MM.1S (cell line): Measurements from ENCODE around the gene HOXD9.

Experiments
- EZH2 ChIP-seq: fragments of 300-600 bp; sonication (generic); optimal IDR thresholded peaks from 2 replicates; pipeline ENCODE3; 2017; ENCODE audit warnings: low read depth, mild to moderate bottlenecking, antibody characterized with exemption, low read length, mixed read lengths
- EZH2phosphoT487 ChIP-seq: fragments of 300-600 bp; sonication (generic); IDR thresholded peaks from 2 replicates; pipeline ENCODE4 v1.6.1; 2018; ENCODE audit warnings: antibody characterized with exemption, low read length
- TF ChIP-seq, protein P1 (sequence below): fragments of 300-600 bp; sonication (generic); IDR thresholded peaks from 2 replicates; pipeline ENCODE4 v1.5.1; 2016; ENCODE audit warnings: antibody characterized with exemption, low read length, mixed read lengths

DNA sequence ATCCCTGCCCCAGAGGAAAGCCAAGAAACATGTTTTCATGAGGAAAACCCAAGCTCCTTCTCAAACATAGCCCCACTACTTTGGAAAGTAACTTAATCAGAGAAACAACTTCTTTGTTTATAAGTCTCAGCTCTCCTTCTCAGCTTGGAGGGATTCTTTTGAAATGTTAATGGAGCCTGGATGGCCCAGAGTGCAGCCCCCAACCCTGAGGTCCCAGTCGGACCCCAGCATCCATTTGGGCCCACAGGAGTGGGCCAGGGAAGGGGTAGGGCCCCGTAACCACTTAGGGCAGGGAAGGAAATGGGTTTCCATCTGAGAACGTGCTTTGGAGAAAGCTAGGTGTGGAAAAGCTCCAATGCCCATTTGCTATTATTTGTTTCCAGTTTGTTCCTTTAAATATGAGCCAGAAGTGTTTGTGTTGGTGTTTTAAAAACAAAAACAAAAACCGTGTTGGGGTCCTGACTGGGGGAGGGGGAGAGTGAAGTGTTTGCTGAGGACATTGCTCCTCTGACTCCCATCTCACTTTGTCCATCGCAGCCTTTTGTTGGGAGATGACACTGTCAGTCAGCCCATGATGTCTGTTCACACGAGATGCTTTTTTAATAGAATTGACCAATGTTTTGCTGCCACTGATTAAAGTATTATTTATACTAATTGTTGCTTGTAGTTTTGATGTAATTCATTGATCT, 33.0 kb downstream of the HOXD9 start:
- TF ChIP-seq, protein P1, sequence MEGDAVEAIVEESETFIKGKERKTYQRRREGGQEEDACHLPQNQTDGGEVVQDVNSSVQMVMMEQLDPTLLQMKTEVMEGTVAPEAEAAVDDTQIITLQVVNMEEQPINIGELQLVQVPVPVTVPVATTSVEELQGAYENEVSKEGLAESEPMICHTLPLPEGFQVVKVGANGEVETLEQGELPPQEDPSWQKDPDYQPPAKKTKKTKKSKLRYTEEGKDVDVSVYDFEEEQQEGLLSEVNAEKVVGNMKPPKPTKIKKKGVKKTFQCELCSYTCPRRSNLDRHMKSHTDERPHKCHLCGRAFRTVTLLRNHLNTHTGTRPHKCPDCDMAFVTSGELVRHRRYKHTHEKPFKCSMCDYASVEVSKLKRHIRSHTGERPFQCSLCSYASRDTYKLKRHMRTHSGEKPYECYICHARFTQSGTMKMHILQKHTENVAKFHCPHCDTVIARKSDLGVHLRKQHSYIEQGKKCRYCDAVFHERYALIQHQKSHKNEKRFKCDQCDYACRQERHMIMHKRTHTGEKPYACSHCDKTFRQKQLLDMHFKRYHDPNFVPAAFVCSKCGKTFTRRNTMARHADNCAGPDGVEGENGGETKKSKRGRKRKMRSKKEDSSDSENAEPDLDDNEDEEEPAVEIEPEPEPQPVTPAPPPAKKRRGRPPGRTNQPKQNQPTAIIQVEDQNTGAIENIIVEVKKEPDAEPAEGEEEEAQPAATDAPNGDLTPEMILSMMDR, result no peak
- no peak for TF ChIP-seq EZH2phosphoT487
- no peak for TF ChIP-seq EZH2
